Upper lobe of left lung (tissue), 6 donors: ENCODE results near the gene CPNE5. TPM values are rescaled to one million over a fixed set of nuclear protein-coding genes. Genes with fewer than 3 reads are reported as not detected.

Experiments
- ATAC-seq, 2 donors: fragments of 200-7000 bp; cut with Tn5 transposase; one replicate each; pipeline ENCODE4 v1.9.1; 2022; ENCODE audit warnings: mild to moderate bottlenecking in 2 of 2, moderate library complexity in 2 of 2; ENCODE audit not compliant: low FRiP score in 2 of 2
- DNase-seq, 2 donors: peaks; one replicate each; pipeline ENCODE4 v3.0.0-alpha.2; 2019 to 2020
- H3K27ac ChIP-seq, 4 donors: fragments of 200-600 bp; sonication (generic); one replicate each; pipeline ENCODE4 v1.5.1; 2016 to 2019
- H3K27me3 ChIP-seq, 4 donors: fragments of 200-600 bp; sonication (generic); one replicate each; pipeline ENCODE4 v1.5.1; 2017 to 2019
- H3K36me3 ChIP-seq, 4 donors: fragments of 200-600 bp; sonication (generic); one replicate each; pipeline ENCODE4 v1.5.1; 2016 to 2019
- H3K4me1 ChIP-seq, 4 donors: fragments of 200-600 bp; sonication (generic); one replicate each; pipeline ENCODE4 v1.5.1; 2018 to 2019
- H3K4me3 ChIP-seq, 4 donors: fragments of 200-600 bp; sonication (generic); one replicate each; pipeline ENCODE4 v1.5.1; 2017 to 2019; ENCODE audit warnings: mild to moderate bottlenecking in 2 of 4, moderate library complexity in 1 of 4
- H3K9me3 ChIP-seq, 4 donors: fragments of 200-600 bp; sonication (generic); one replicate each; pipeline ENCODE4 v1.5.1; 2018 to 2019
- CTCF ChIP-seq, 6 experiments: fragments of 450-650 bp in 4 of 6; fragments of 200-600 bp in 2 of 6; sonication (generic) in 2 of 6; IDR thresholded peaks; one replicate each; pipeline ENCODE4 v1.5.1; 2016 to 2019; ENCODE audit warnings: antibody characterized with exemption in 6 of 6
- EP300 ChIP-seq, 4 donors: sonication (generic); formaldehyde crosslinking; IDR thresholded peaks; one replicate each; pipeline ENCODE4 v1.5.1; 2017; ENCODE audit warnings: antibody characterized with exemption in 4 of 4, control low read depth in 2 of 4
- POLR2A ChIP-seq, 4 donors: fragments of 450-650 bp; IDR thresholded peaks; one replicate each; pipeline ENCODE4 v1.5.1; 2016 to 2017; ENCODE audit warnings: antibody characterized with exemption in 4 of 4, mild to moderate bottlenecking in 2 of 4
- POLR2AphosphoS5 ChIP-seq, 2 donors: sonication (generic); formaldehyde crosslinking; IDR thresholded peaks; one replicate each; pipeline ENCODE4 v1.5.1; 2017; ENCODE audit warnings: antibody characterized with exemption in 2 of 2
- WGBS, 2 donors: methylation state at CpG; one replicate each; pipeline ENCODE4 v1.1.5; 2017 to 2018; 5-methylcytosine and 5-hydroxymethylcytosine counted together
- total RNA-seq, 6 donors: library from RNA; depleted of rRNA in 4 of 6; stranded (reverse); fragments of >200 nt in 4 of 6; gene quantifications; one replicate each; pipeline versions ENCODE4 v1.1.0 to v1.2.1, GENCODE V29; 2016 to 2021
- donor health status: DM: no; HTN: no; CAD: no; lungs with moderate emphysema.
- donor health status: DM: no; HTN: yes; CAD: no; lungs with severe emphysema.

The CPNE5 gene
- total RNA-seq, 6 donors from 2014 or later = 0.89 to 5.4 (median 2.5) TPM

DNA sequence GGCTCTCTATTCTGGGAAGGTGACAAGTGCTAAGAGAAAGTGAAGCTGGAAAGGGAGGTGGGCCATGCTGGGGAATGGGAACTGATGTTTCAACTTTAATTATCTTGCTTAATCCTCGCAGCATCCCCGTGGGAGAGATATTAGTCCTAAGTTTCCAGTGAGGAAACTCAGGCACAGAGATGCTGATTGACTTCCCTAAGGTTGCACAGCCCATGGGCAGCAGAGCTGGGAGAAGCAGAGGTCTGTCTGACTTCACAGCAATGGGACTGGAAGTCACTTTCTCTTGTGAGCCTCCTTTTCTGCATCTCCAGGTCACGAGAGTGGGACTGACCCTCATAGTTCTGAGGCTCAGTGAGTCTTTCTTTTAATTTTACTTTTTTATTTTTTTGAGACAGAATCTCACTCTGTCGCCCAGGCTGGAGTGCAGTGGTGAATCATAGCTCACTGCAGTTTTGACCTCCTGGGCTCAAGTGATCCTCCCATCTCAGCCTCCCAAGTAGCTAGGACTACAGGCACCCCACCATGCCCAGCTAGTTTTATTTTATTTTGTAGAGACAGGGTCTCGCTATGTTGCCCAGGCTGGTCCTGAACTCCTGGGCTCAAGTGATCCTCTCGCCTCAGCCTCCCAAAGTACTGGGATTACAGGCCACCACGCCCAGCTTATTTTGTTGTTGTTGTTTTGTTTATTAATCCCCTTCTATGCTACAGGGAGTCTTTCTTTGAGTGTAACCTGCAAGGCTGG, 139.0 kb downstream of the CPNE5 start:
- Histone ChIP-seq H3K27ac (no peak overlapping the region), H3K4me3 (no peak overlapping the region), H3K27me3 (no peaks in the 10 kb centered on the region), H3K36me3 (no peaks in the 10 kb centered on the region), H3K9me3 (no peaks in the 10 kb centered on the region), H3K4me1 (peaks cover 0 to 18% (median 3%) of the 10 kb centered on the region in 4 donors)
- WGBS, 2 donors = 81 to 84% methylated on average over 7 of the region's 7 CpGs
- TF ChIP-seq POLR2A (IDR thresholded peaks at IDR 0.05) = no peak
- TF ChIP-seq CTCF (IDR thresholded peaks at IDR 0.05) = no peak
- TF ChIP-seq EP300 (IDR thresholded peaks at IDR 0.05) = no peak
- no peak for TF ChIP-seq POLR2AphosphoS5 (IDR thresholded peaks at IDR 0.05)
- no peak for DNase-seq
- ATAC-seq = no peak

DNA sequence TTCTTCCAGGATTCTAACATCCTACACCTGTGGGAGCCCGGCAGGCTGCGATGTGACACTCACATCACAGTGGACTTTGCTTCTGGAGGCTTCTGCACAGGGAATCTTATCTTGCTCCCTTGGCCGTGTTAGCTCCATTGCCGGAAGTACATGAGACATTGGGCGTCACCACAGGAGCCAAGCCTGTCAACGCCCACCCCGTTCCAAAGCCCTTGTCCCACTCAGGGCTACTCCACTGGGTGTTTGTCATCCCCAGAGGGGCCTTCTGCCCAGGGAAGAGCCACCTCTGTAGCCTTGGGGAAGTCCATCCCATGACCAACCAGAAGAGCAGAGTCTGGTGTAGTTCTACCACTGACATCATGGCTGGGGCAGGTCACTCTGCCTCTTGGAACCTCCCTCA, 139.9 kb downstream of the CPNE5 start:
- H3K27ac ChIP-seq = no peak overlapping the region
- no peak for TF ChIP-seq EP300 (IDR thresholded peaks at IDR 0.05)
- TF ChIP-seq CTCF (IDR thresholded peaks at IDR 0.05) = no peak
- H3K36me3 ChIP-seq = no peaks in the 10 kb centered on the region
- H3K9me3 ChIP-seq = no peaks in the 10 kb centered on the region
- DNase-seq (no peak), ATAC-seq (no peak)
- 80 to 87% methylated on average over 7 of the region's 7 CpGs for WGBS, 2 donors
- H3K4me3 ChIP-seq = no peak overlapping the region
- peaks cover 0 to 18% (median 3%) of the 10 kb centered on the region in 4 donors for H3K4me1 ChIP-seq
- no peaks in the 10 kb centered on the region for H3K27me3 ChIP-seq

DNA sequence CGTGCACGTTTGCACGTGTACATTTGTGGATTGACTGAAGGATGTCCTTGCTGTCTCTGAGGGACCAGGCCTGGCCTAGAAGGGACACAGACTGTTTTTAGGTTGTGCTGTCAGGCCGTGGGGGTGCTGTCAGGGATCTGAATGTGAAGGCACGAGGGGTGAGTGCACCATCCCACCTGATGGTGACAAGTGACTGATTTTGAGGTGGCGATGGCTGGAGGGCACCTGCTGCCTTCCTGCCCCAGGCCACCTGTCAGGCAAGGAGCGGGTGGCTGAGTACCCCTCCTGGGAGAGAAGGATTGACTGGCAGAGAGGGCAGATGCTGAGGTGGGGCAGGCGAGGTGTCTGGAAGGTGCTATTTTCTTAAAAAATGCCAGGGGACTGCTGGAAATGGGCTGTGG, 140.4 kb downstream of the CPNE5 start:
- no peak for DNase-seq
- H3K36me3 ChIP-seq = no peaks in the 10 kb centered on the region
- 72 to 89% methylated on average over 7 to 8 of the region's 8 CpGs for WGBS, 2 donors
- H3K4me3 ChIP-seq = no peak overlapping the region
- H3K27ac ChIP-seq = no peak overlapping the region
- H3K27me3 ChIP-seq = no peaks in the 10 kb centered on the region
- H3K9me3 ChIP-seq = no peaks in the 10 kb centered on the region
- no peak for ATAC-seq
- H3K4me1 ChIP-seq = peaks cover 0 to 18% (median 3%) of the 10 kb centered on the region in 4 donors
- TF ChIP-seq POLR2AphosphoS5 (IDR thresholded peaks at IDR 0.05) = no peak
- no peak for TF ChIP-seq EP300 (IDR thresholded peaks at IDR 0.05)
- no peak for TF ChIP-seq POLR2A (IDR thresholded peaks at IDR 0.05)
- TF ChIP-seq CTCF (IDR thresholded peaks at IDR 0.05) = no peak

- ATAC-seq = no peak
- TF ChIP-seq POLR2AphosphoS5 (IDR thresholded peaks at IDR 0.05) (no peak), EP300 (IDR thresholded peaks at IDR 0.05) (no peak), CTCF (IDR thresholded peaks at IDR 0.05) (no peak), POLR2A (IDR thresholded peaks at IDR 0.05) (no peak)
- no peaks in the 10 kb centered on the region for H3K36me3 ChIP-seq
- peak overlapping the region in 1 of 4 donors; percentile 31 for H3K27ac ChIP-seq
- DNase-seq = no peak
- no peaks in the 10 kb centered on the region for H3K27me3 ChIP-seq
- peaks cover 0 to 18% (median 3%) of the 10 kb centered on the region in 4 donors for H3K4me1 ChIP-seq
- no peaks in the 10 kb centered on the region for H3K9me3 ChIP-seq
- 80 to 100% methylated on average over 3 to 6 of the region's 6 CpGs for WGBS, 2 donors
- no peak overlapping the region for H3K4me3 ChIP-seq
Measured at GRCh38 chr6:36698196-36698595, 141.0 kb downstream of the CPNE5 start.

- H3K4me3 ChIP-seq = no peak within 1 kb of the TSS
- 45 to 52% methylated on average over 4 to 7 of the region's 7 CpGs for WGBS, 2 donors
- no peaks in the 10 kb centered on the region for H3K36me3 ChIP-seq
- DNase-seq = peak in 1 of 2 donors; percentile 39
- H3K9me3 ChIP-seq = no peaks in the 10 kb centered on the region
- ATAC-seq = peak; percentile 29 to 58
- H3K27ac ChIP-seq = peak within 1 kb of the TSS in 1 of 4 donors; percentile 31
- TF ChIP-seq POLR2AphosphoS5 (IDR thresholded peaks at IDR 0.05) = no peak
- no peak for TF ChIP-seq CTCF (IDR thresholded peaks at IDR 0.05)
- TF ChIP-seq POLR2A (IDR thresholded peaks at IDR 0.05) = no peak
- TF ChIP-seq EP300 (IDR thresholded peaks at IDR 0.05) = no peak
- peaks cover 4 to 21% (median 10%) of the 10 kb centered on the region in 4 donors for H3K4me1 ChIP-seq
- no peaks in the 10 kb centered on the region for H3K27me3 ChIP-seq
Measured at GRCh38 chr6:36697481-36697903, 141.8 kb downstream of the CPNE5 start, which contains the start of gene RAB44. Gene RAB44 (plus strand): TSS chr6:36697826. CDS start chr6:36704236, 6,410 bp downstream.
